Neural progenitor cell (in vitro differentiated cells): ENCODE measurements around the gene PLGRKT. TPM values are rescaled to one million over a fixed set of nuclear protein-coding genes. Genes with fewer than 3 reads are reported as not detected.

Experiments used
- DNase-seq: peaks from one replicate; pipeline ENCODE4 v3.0.0-alpha.2; 2016; ENCODE audit warnings: low spot score
- H2AFZ ChIP-seq: fragments of 200-600 bp; sonication (generic); replicated peaks from 2 replicates; pipeline ENCODE4 v1.6.1; 2016; ENCODE audit warnings: antibody characterized with exemption
- H3F3A ChIP-seq: fragments of 200-600 bp; sonication (generic); 2 replicates; pipeline ENCODE4 v1.6.1; 2016; ENCODE audit warnings: antibody characterized with exemption, low read depth
- H3K27ac ChIP-seq: fragments of 200-600 bp; sonication (generic); 2 replicates; pipeline ENCODE4 v1.5.1; 2016; ENCODE audit warnings: mild to moderate bottlenecking
- H3K27me3 ChIP-seq: fragments of 200-600 bp; sonication (generic); 2 replicates; pipeline ENCODE4 v1.6.1; 2016; ENCODE audit warnings: mild to moderate bottlenecking, moderate library complexity
- H3K36me3 ChIP-seq: fragments of 200-600 bp; sonication (generic); 2 replicates; pipeline ENCODE4 v1.5.1; 2016
- H3K4me1 ChIP-seq: fragments of 200-600 bp; sonication (generic); 2 replicates; pipeline ENCODE4 v1.6.1; 2016; ENCODE audit warnings: mixed run types
- H3K4me2 ChIP-seq: fragments of 200-600 bp; sonication (generic); 2 replicates; pipeline ENCODE4 v1.6.1; 2016
- H3K4me3 ChIP-seq: fragments of 200-600 bp; sonication (generic); 2 replicates; pipeline ENCODE4 v1.5.1; 2016
- H3K79me2 ChIP-seq: fragments of 200-600 bp; sonication (generic); 2 replicates; pipeline ENCODE4 v1.6.1; 2016; ENCODE audit warnings: low read depth
- H3K9ac ChIP-seq: fragments of 200-600 bp; sonication (generic); 2 replicates; pipeline ENCODE4 v1.6.1; 2016
- H3K9me3 ChIP-seq: fragments of 200-600 bp; sonication (generic); 2 replicates; pipeline ENCODE4 v1.5.1; 2016; ENCODE audit warnings: low read depth
- H4K20me1 ChIP-seq: fragments of 200-600 bp; sonication (generic); 2 replicates; pipeline ENCODE4 v1.6.1; 2016; ENCODE audit warnings: low read depth
- H3K27ac Mint-ChIP-seq: 3 replicates; pipeline ENCODE4 v1.8.0; 2021; ENCODE audit warnings: mixed read lengths
- H3K27me3 Mint-ChIP-seq: 2 replicates; pipeline ENCODE4 v1.8.0; 2022; ENCODE audit warnings: low read depth, mild to moderate bottlenecking, inconsistent platforms, moderate library complexity, mixed read lengths; ENCODE audit not compliant: insufficient read depth
- H3K36me3 Mint-ChIP-seq: 3 replicates; pipeline ENCODE4 v1.8.0; 2021; ENCODE audit warnings: mixed read lengths
- H3K4me1 Mint-ChIP-seq: 3 replicates; pipeline ENCODE4 v1.8.0; 2021; ENCODE audit warnings: mixed read lengths
- H3K4me3 Mint-ChIP-seq: 3 replicates; pipeline ENCODE4 v1.8.0; 2021; ENCODE audit warnings: mild to moderate bottlenecking, moderate library complexity, mixed read lengths
- H3K9me3 Mint-ChIP-seq: 3 replicates; pipeline ENCODE4 v1.8.0; 2020; ENCODE audit warnings: mixed read lengths
- CTCF ChIP-seq: fragments of 200-600 bp; sonication (generic); IDR thresholded peaks from 2 replicates; pipeline ENCODE4 v1.5.1; 2017; ENCODE audit warnings: antibody characterized with exemption, mild to moderate bottlenecking
- EZH2 ChIP-seq: fragments of 200-600 bp; sonication (generic); IDR thresholded peaks from 2 replicates; pipeline ENCODE4 v1.6.1; 2017; ENCODE audit warnings: antibody characterized with exemption, mild to moderate bottlenecking, moderate library complexity
- EZH2phosphoT487 ChIP-seq: fragments of 200-600 bp; sonication (generic); IDR thresholded peaks from 2 replicates; pipeline ENCODE4 v1.6.1; 2017; ENCODE audit warnings: antibody characterized with exemption
- total RNA-seq: library from RNA; depleted of rRNA; stranded (reverse); fragments of >200 nt; gene quantifications from 2 replicates; pipeline ENCODE4 v1.2.3, GENCODE V29; 2015; ENCODE audit warnings: low replicate concordance

PLGRKT gene
- total RNA-seq, 1 donor from 2014 or later = 37.7 TPM

- peaks cover 3% of the 10 kb centered on the region for H3K4me1 Mint-ChIP-seq
These were observed 61.8 kb downstream of the PLGRKT start for GRCh38 chr9:5375790-5376477.

GRCh38 chr9:5375091-5375490 is 62.6 kb downstream of the PLGRKT start:
- no peaks in the 10 kb centered on the region for H3K9me3 ChIP-seq
- no peak for TF ChIP-seq EZH2phosphoT487
- TF ChIP-seq EZH2 = no peak
- TF ChIP-seq CTCF = no peak
- H3K4me3 ChIP-seq = no peak overlapping the region
- H3F3A ChIP-seq = no peaks in the 10 kb centered on the region
- no peaks in the 10 kb centered on the region for H3K79me2 ChIP-seq
- H3K9ac ChIP-seq = no peak overlapping the region
- no peaks in the 10 kb centered on the region for H3K27me3 ChIP-seq
- H2AFZ ChIP-seq = no peak overlapping the region
- no peaks in the 10 kb centered on the region for H3K36me3 ChIP-seq
- no peak overlapping the region for H3K4me2 ChIP-seq
- no peak overlapping the region for H3K4me3 Mint-ChIP-seq
- no peak overlapping the region for H3K27ac Mint-ChIP-seq
- H3K9me3 Mint-ChIP-seq = no peaks in the 10 kb centered on the region
- H3K4me1 ChIP-seq = no peaks in the 10 kb centered on the region
- no peaks in the 10 kb centered on the region for H3K36me3 Mint-ChIP-seq
- H3K27me3 Mint-ChIP-seq = no peaks in the 10 kb centered on the region
- H3K4me1 Mint-ChIP-seq = peaks cover 3% of the 10 kb centered on the region
- H3K27ac ChIP-seq = no peak overlapping the region
- no peak for DNase-seq
- H4K20me1 ChIP-seq = no peaks in the 10 kb centered on the region

More at GRCh38 chr9:5375790-5376477, 61.8 kb downstream of the PLGRKT start:
- Mint-ChIP-seq H3K4me3 (no peak overlapping the region), H3K36me3 (peaks cover 2% of the 10 kb centered on the region), H3K27me3 (no peaks in the 10 kb centered on the region), H3K27ac (no peak overlapping the region), H3K9me3 (no peaks in the 10 kb centered on the region)
- H3K4me3 ChIP-seq = no peak overlapping the region
- no peak overlapping the region for H3K27ac ChIP-seq
- DNase-seq = no peak
- H2AFZ ChIP-seq = no peak overlapping the region
- H3K4me2 ChIP-seq = no peak overlapping the region
- no peak overlapping the region for H3K9ac ChIP-seq
- no peaks in the 10 kb centered on the region for H3K36me3 ChIP-seq
- no peaks in the 10 kb centered on the region for H3K9me3 ChIP-seq
- H3K79me2 ChIP-seq = no peaks in the 10 kb centered on the region
- no peak for TF ChIP-seq EZH2
- no peak for TF ChIP-seq CTCF
- TF ChIP-seq EZH2phosphoT487 = no peak
- H4K20me1 ChIP-seq = no peaks in the 10 kb centered on the region
- no peaks in the 10 kb centered on the region for H3K27me3 ChIP-seq
- no peaks in the 10 kb centered on the region for H3F3A ChIP-seq
- H3K4me1 ChIP-seq = no peaks in the 10 kb centered on the region

- H3K27ac ChIP-seq = no peak overlapping the region
- Mint-ChIP-seq H3K36me3 (no peaks in the 10 kb centered on the region), H3K27ac (no peak overlapping the region), H3K9me3 (no peaks in the 10 kb centered on the region), H3K27me3 (no peaks in the 10 kb centered on the region), H3K4me1 (no peaks in the 10 kb centered on the region), H3K4me3 (no peak overlapping the region)
- no peak overlapping the region for H3K4me2 ChIP-seq
- TF ChIP-seq EZH2 (no peak), CTCF (no peak), EZH2phosphoT487 (no peak)
- no peaks in the 10 kb centered on the region for H4K20me1 ChIP-seq
- no peaks in the 10 kb centered on the region for H3K27me3 ChIP-seq
- H3K79me2 ChIP-seq = no peaks in the 10 kb centered on the region
- no peaks in the 10 kb centered on the region for H3K4me1 ChIP-seq
- no peak overlapping the region for H3K9ac ChIP-seq
- no peak overlapping the region for H2AFZ ChIP-seq
- no peaks in the 10 kb centered on the region for H3K36me3 ChIP-seq
- no peak overlapping the region for H3K4me3 ChIP-seq
- DNase-seq = no peak
- H3K9me3 ChIP-seq = no peaks in the 10 kb centered on the region
- no peaks in the 10 kb centered on the region for H3F3A ChIP-seq
These were observed 73.3 kb downstream of the PLGRKT start for GRCh38 chr9:5364294-5365024.
